Right lobe of liver (tissue), 6 donors: ENCODE results near the gene ESPNL. TPM values are rescaled to one million over a fixed set of nuclear protein-coding genes. Genes with fewer than 3 reads are reported as not detected.
A peak's percentile ranks its signal among the peaks of the same experiment; 100 is the strongest.

Source experiments
- ATAC-seq, 4 donors: fragments of 200-7000 bp; cut with Tn5 transposase; one replicate each; pipeline ENCODE4 v1.9.1; 2020; ENCODE audit warnings: mild to moderate bottlenecking in 4 of 4, moderate library complexity in 4 of 4
- DNase-seq, 3 donors: peaks; one replicate each; pipeline ENCODE4 v3.0.0-alpha.2; 2020
- H3K27ac ChIP-seq, 3 donors: fragments of 200-600 bp; one replicate each; pipeline ENCODE4 v1.8.0; 2022
- H3K27me3 ChIP-seq, 2 donors: fragments of 200-600 bp; one replicate each; pipeline ENCODE4 v1.8.0; 2022
- H3K36me3 ChIP-seq, 4 donors: fragments of 200-600 bp; sonication (generic) in 1 of 4; one replicate each; pipeline versions ENCODE4 v1.5.1 to v1.8.0; 2017 to 2022; ENCODE audit warnings: control low read depth in 1 of 4
- H3K4me1 ChIP-seq, 4 donors: fragments of 200-600 bp; sonication (generic) in 1 of 4; one replicate each; pipeline versions ENCODE4 v1.5.1 to v1.8.0; 2017 to 2022; ENCODE audit warnings: control low read depth in 1 of 4
- H3K4me3 ChIP-seq, 3 donors: fragments of 200-600 bp; one replicate each; pipeline ENCODE4 v1.8.0; 2022
- H3K9me3 ChIP-seq, 4 donors: fragments of 200-600 bp; sonication (generic) in 1 of 4; one replicate each; pipeline versions ENCODE4 v1.5.1 to v1.8.0; 2017 to 2022; ENCODE audit warnings: control low read depth in 1 of 4
- CTCF ChIP-seq, 4 donors: fragments of 200-600 bp in 3 of 4; fragments of 450-650 bp in 1 of 4; IDR thresholded peaks; one replicate each; pipeline versions ENCODE4 v1.5.1 to v1.8.0; 2016 to 2022; ENCODE audit warnings: antibody characterized with exemption in 4 of 4, mild to moderate bottlenecking in 2 of 4
- POLR2A ChIP-seq: fragments of 450-650 bp; IDR thresholded peaks from one replicate; pipeline ENCODE4 v1.6.1; 2017; ENCODE audit warnings: antibody characterized with exemption, mild to moderate bottlenecking
- WGBS: methylation state at CpG from one replicate; pipeline ENCODE4 v1.1.6; 2018; ENCODE audit warnings: low coverage, low lambda C conversion rate; ENCODE audit not compliant: insufficient coverage; ENCODE audit errors: missing lambda C conversion rate; 5-methylcytosine and 5-hydroxymethylcytosine counted together
- intact Hi-C, 2 donors: fragments of 100-400 bp; cut with DNase I; formaldehyde crosslinking; loops; one replicate each; pipeline versions ENCODE4 v1.11.2 to v1.14.1; 2022
- total RNA-seq, 6 experiments: library from RNA; depleted of rRNA in 2 of 6; stranded (reverse); fragments of >200 nt in 2 of 6; fragmentation: NEBNext Ultra II Directional in 3 of 6; extraction: Animal tissue kit (Norgen Biotek cat#: 25700) in 3 of 6; gene quantifications; one replicate each; pipeline versions ENCODE4 v1.1.0 to v1.2.4, GENCODE V29; 2016 to 2023
- donor health status: DM: no; HTN: yes; CAD: no.
- donor health status: DM: no; HTN: no; CAD: no.
- donor health status: DM: no; HTN: no; CAD: no.
- donor health status: DM: no; HTN: yes; CAD: no.
- donor health status: DM: no; HTN: yes; CAD: no.

ESPNL gene
- total RNA-seq, 6 experiments from 2014 or later, result 0.11 to 1.1 (median 0.50) TPM

GRCh38 chr2:238117199-238118154 lies 17.3 kb downstream of the ESPNL start:
- Histone ChIP-seq H3K27ac (no peak overlapping the region), H3K36me3 (no peaks in the 10 kb centered on the region), H3K9me3 (no peaks in the 10 kb centered on the region), H3K4me3 (no peak overlapping the region), H3K27me3 (no peaks in the 10 kb centered on the region), H3K4me1 (no peaks in the 10 kb centered on the region)
- peak in 1 of 3 donors; percentile 38 for DNase-seq
- intact Hi-C loops, result no loop called here
- WGBS, result 67% methylated on average over 2 of the region's 11 CpGs
- peak in 1 of 4 donors; percentile 3 for ATAC-seq
- TF ChIP-seq POLR2A, result no peak
- TF ChIP-seq CTCF (IDR thresholded peaks at IDR 0.05), result no peak

GRCh38 chr2:238119756-238120462 lies 19.8 kb downstream of the ESPNL start:
- ATAC-seq, result no peak
- DNase-seq, result peak in 2 of 3 donors; percentile 14 to 41
- Histone ChIP-seq H3K36me3 (no peaks in the 10 kb centered on the region), H3K27ac (no peak overlapping the region), H3K27me3 (no peaks in the 10 kb centered on the region), H3K4me1 (no peaks in the 10 kb centered on the region), H3K4me3 (no peak overlapping the region), H3K9me3 (no peaks in the 10 kb centered on the region)
- TF ChIP-seq CTCF (IDR thresholded peaks at IDR 0.05), result no peak
- no peak for TF ChIP-seq POLR2A
- intact Hi-C loops, result no loop called here
- 57% methylated on average over 4 of the region's 15 CpGs for WGBS

GRCh38 chr2:238120463-238121298 lies 20.5 kb downstream of the ESPNL start:
- no peak for ATAC-seq
- peak in 2 of 3 donors; percentile 12 to 26 for DNase-seq
- TF ChIP-seq POLR2A (no peak), CTCF (IDR thresholded peaks at IDR 0.05) (no peak)
- Histone ChIP-seq H3K36me3 (no peaks in the 10 kb centered on the region), H3K4me3 (no peak overlapping the region), H3K9me3 (no peaks in the 10 kb centered on the region), H3K4me1 (no peaks in the 10 kb centered on the region), H3K27me3 (no peaks in the 10 kb centered on the region), H3K27ac (no peak overlapping the region)
- intact Hi-C loops, result no loop called here
- no CpG with 5 or more reads among the region's 30 CpGs for WGBS

GRCh38 chr2:238121511-238122286 lies 21.6 kb downstream of the ESPNL start:
- intact Hi-C loops, result no loop called here
- H3K4me1 ChIP-seq, result no peaks in the 10 kb centered on the region
- DNase-seq (peak in 1 of 3 donors; percentile 47), ATAC-seq (no peak)
- H3K4me3 ChIP-seq, result no peak overlapping the region
- no peaks in the 10 kb centered on the region for H3K27me3 ChIP-seq
- TF ChIP-seq CTCF (IDR thresholded peaks at IDR 0.05) (no peak), POLR2A (no peak)
- H3K9me3 ChIP-seq, result no peaks in the 10 kb centered on the region
- no peaks in the 10 kb centered on the region for H3K36me3 ChIP-seq
- WGBS, result 82% methylated on average over 9 of the region's 27 CpGs
- H3K27ac ChIP-seq, result no peak overlapping the region
